Lower leg skin (tissue), 4 donors: Measurements from ENCODE around the gene EML5. TPM values are rescaled to one million over a fixed set of nuclear protein-coding genes. Genes with fewer than 3 reads are reported as not detected.

Experiments used
- DNase-seq, 2 donors: peaks; one replicate each; pipeline ENCODE4 v3.0.0-alpha.2; 2019; ENCODE audit warnings: low spot score in 2 of 2
- H3K4me3 ChIP-seq: fragments of 200-600 bp; sonication (generic); 2 replicates; pipeline ENCODE4 v1.5.1; 2017; ENCODE audit warnings: mild to moderate bottlenecking, low read depth; ENCODE audit not compliant: poor library complexity, severe bottlenecking
- CTCF ChIP-seq, 3 donors: fragments of 450-650 bp; IDR thresholded peaks; one replicate each; pipeline ENCODE4 v1.5.1; 2016; ENCODE audit warnings: antibody characterized with exemption in 3 of 3, mild to moderate bottlenecking in 3 of 3, moderate library complexity in 2 of 3
- POLR2A ChIP-seq, 2 donors: fragments of 450-650 bp; IDR thresholded peaks; one replicate each; pipeline ENCODE4 v1.6.1; 2016 to 2017; ENCODE audit warnings: antibody characterized with exemption in 2 of 2, mild to moderate bottlenecking in 1 of 2, moderate library complexity in 1 of 2
- WGBS, 2 donors: methylation state at CpG; one replicate each; pipeline ENCODE4 v1.1.5; 2018; 5-methylcytosine and 5-hydroxymethylcytosine counted together
- intact Hi-C: fragments of 100-400 bp; cut with DNase I; formaldehyde crosslinking; loops from one replicate; pipeline ENCODE4 v1.15.0; 2023; ENCODE audit warnings: low total_unique reads
- total RNA-seq, 4 donors: library from RNA; depleted of rRNA; stranded (reverse); fragments of >200 nt; gene quantifications; one replicate each; pipeline ENCODE4 v1.1.0, GENCODE V29; 2016

Gene EML5
- total RNA-seq, 4 donors from 2014 or later, result 0.17 to 0.62 (median 0.56) TPM

GRCh38 chr14:88621100-88621499, 171.7 kb downstream of the EML5 start:
- TF ChIP-seq POLR2A (IDR thresholded peaks at IDR 0.05) (no peak), CTCF (IDR thresholded peaks at IDR 0.05) (no peak)
- intact Hi-C loops, result no loop called here
- H3K4me3 ChIP-seq, result no peak overlapping the region
- 68 to 71% methylated on average over 2 of the region's 2 CpGs for WGBS, 2 donors
- DNase-seq, result no peak

DNA sequence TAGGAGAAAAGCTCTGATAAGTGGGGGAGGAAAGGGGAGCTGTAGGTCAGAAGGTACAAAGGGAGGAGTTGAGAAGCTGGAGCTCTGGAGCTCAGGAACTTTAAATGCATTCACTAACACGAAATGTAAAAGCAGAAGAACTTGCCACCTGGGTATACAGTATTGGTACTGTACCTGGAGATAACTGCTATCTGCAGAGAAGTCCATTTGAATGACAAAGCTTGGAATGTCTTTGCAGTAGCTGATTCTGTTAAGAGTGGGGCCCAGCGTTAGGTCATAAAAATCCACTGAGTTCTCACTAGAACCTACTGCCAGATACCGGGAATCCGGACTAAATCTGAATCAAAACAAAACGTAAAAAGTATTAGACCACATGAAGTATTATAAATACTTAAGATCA, 174.3 kb downstream of the EML5 start:
- TF ChIP-seq POLR2A (IDR thresholded peaks at IDR 0.05), result no peak
- no peak for TF ChIP-seq CTCF (IDR thresholded peaks at IDR 0.05)
- WGBS, 2 donors, result 83 to 85% methylated on average over 5 of the region's 5 CpGs
- DNase-seq, result no peak
- intact Hi-C loops, result no loop called here
- no peak overlapping the region for H3K4me3 ChIP-seq

GRCh38 chr14:88617479-88617878, 175.3 kb downstream of the EML5 start:
- TF ChIP-seq CTCF (IDR thresholded peaks at IDR 0.05) (no peak), POLR2A (IDR thresholded peaks at IDR 0.05) (no peak)
- no peak overlapping the region for H3K4me3 ChIP-seq
- intact Hi-C loops, result no loop called here
- 52 to 62% methylated on average over 1 of the region's 1 CpG for WGBS, 2 donors
- DNase-seq, result no peak

DNA sequence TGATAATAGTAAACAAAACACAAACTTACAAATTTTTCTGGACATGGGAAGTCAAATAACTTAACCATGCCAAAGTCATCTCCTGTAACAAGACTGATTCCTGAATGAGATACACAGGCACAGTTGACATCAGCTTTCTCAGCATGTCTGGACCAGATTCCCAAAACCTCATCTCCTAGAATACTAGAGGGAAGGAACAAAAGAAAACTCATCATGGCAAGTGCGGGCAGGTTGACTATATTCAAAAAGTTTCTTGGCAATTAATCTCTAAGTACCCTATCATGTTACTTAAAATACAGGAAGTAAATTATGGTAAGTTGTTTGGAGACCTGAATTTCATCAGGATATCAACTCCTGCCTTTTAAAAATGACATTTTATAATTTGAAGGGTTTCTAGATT, 176.1 kb downstream of the EML5 start:
- DNase-seq, result no peak
- H3K4me3 ChIP-seq, result no peak overlapping the region
- TF ChIP-seq POLR2A (IDR thresholded peaks at IDR 0.05) (no peak), CTCF (IDR thresholded peaks at IDR 0.05) (no peak)
- 63% methylated on average over 1 of the region's 1 CpG for WGBS, 2 donors
- intact Hi-C loops, result no loop called here

GRCh38 chr14:88614218-88614907, 178.4 kb downstream of the EML5 start:
- 58 to 64% methylated on average over 3 of the region's 3 CpGs for WGBS, 2 donors
- H3K4me3 ChIP-seq, result no peak overlapping the region
- no peak for TF ChIP-seq POLR2A (IDR thresholded peaks at IDR 0.05)
- no peak for TF ChIP-seq CTCF (IDR thresholded peaks at IDR 0.05)
- no peak for DNase-seq
- intact Hi-C loops, result no loop called here

DNA sequence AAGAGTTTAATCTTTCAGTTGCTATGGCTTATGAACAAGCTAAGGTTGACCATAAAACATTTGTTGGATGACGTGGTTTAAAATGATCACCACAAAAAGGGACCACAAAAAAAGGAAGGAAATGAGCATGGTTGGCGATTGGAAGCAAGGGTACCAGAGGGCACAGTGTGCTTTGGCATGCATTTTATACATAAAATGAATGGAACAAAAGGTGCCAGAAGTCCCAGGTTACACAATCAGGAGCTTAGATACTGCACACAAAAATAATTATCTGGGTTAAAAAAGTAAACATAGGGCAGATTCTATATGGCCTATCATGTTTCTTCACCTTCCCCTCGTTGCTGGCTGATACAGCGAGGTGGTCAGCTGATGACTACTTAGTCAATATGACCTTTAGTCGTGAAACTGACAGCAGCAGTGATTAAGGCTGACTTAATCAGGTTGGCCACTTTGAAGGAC, 179.2 kb downstream of the EML5 start:
- no peak for DNase-seq

More for the DNA sequence above, 179.2 kb downstream of the EML5 start:
- 58 to 62% methylated on average over 5 of the region's 5 CpGs for WGBS, 2 donors
- no peak overlapping the region for H3K4me3 ChIP-seq
- TF ChIP-seq CTCF (IDR thresholded peaks at IDR 0.05) (no peak), POLR2A (IDR thresholded peaks at IDR 0.05) (no peak)
- intact Hi-C loops, result no loop called here
